ENCODE results near the gene BCAS4. TPM values are rescaled to one million over a fixed set of nuclear protein-coding genes. Genes with fewer than 3 reads are reported as not detected.

Gene BCAS4
- total RNA-seq, 6 experiments from 2014 or later, result 0.31 to 1.4 (median 0.60) TPM

GRCh38 chr20:50886184-50886790 lies 91.4 kb downstream of the BCAS4 start:
- DNase-seq (no peak), ATAC-seq (peak in 1 of 4 donors; percentile 17)
- H3K9me3 ChIP-seq, result no peaks in the 10 kb centered on the region
- 86% methylated on average over 6 of the region's 12 CpGs for WGBS (ENCODE audit: insufficient coverage, low coverage, low lambda C conversion rate, missing lambda C conversion rate)
- H3K27me3 ChIP-seq, result no peaks in the 10 kb centered on the region
- TF ChIP-seq CTCF (IDR thresholded peaks at IDR 0.05) (no peak), POLR2A (IDR thresholded peaks at IDR 0.05) (no peak)
- H3K4me3 ChIP-seq, result no peak overlapping the region
- peaks cover 0 to 9% (median 5%) of the 10 kb centered on the region in 4 donors for H3K36me3 ChIP-seq
- no peak overlapping the region for H3K27ac ChIP-seq
- intact Hi-C loops (cut with DNase I), result no loop called here
- H3K4me1 ChIP-seq, result no peaks in the 10 kb centered on the region

- Histone ChIP-seq H3K27me3 (no peaks in the 10 kb centered on the region), H3K27ac (no peak overlapping the region), H3K4me3 (no peak overlapping the region), H3K4me1 (no peaks in the 10 kb centered on the region), H3K9me3 (no peaks in the 10 kb centered on the region), H3K36me3 (peaks cover 0 to 21% (median 7%) of the 10 kb centered on the region in 4 donors)
- ATAC-seq (no peak), DNase-seq (no peak)
- intact Hi-C loops (cut with DNase I), result no loop called here
- whole genome bisulfite sequencing (ENCODE audit: insufficient coverage, low coverage, low lambda C conversion rate, missing lambda C conversion rate), result 100% methylated on average over 2 of the region's 3 CpGs
- no peak for TF ChIP-seq POLR2A (IDR thresholded peaks at IDR 0.05)
- no peak for TF ChIP-seq CTCF (IDR thresholded peaks at IDR 0.05)
Measured at GRCh38 chr20:50887576-50887975, 92.7 kb downstream of the BCAS4 start.

- Histone ChIP-seq H3K27ac (no peak overlapping the region), H3K9me3 (no peaks in the 10 kb centered on the region), H3K27me3 (no peaks in the 10 kb centered on the region), H3K4me3 (no peak overlapping the region), H3K4me1 (peaks cover 0 to 11% (median 4%) of the 10 kb centered on the region in 4 donors), H3K36me3 (peaks cover 0 to 38% (median 15%) of the 10 kb centered on the region in 4 donors)
- ATAC-seq (no peak), DNase-seq (no peak)
- TF ChIP-seq CTCF (IDR thresholded peaks at IDR 0.05) (no peak), POLR2A (IDR thresholded peaks at IDR 0.05) (no peak)
- intact Hi-C loops (cut with DNase I), result no loop called here
- WGBS (ENCODE audit: insufficient coverage, low coverage, low lambda C conversion rate, missing lambda C conversion rate), result 84% methylated on average over 4 of the region's 5 CpGs
Measured at GRCh38 chr20:50891138-50891537, 96.3 kb downstream of the BCAS4 start.

GRCh38 chr20:50892394-50892793 lies 97.5 kb downstream of the BCAS4 start:
- Histone ChIP-seq H3K4me1 (peaks cover 0 to 11% (median 4%) of the 10 kb centered on the region in 4 donors), H3K27ac (no peak overlapping the region), H3K36me3 (peaks cover 0 to 42% (median 15%) of the 10 kb centered on the region in 4 donors), H3K9me3 (no peaks in the 10 kb centered on the region), H3K4me3 (no peak overlapping the region), H3K27me3 (no peaks in the 10 kb centered on the region)
- intact Hi-C loops (cut with DNase I), result no loop called here
- TF ChIP-seq CTCF (IDR thresholded peaks at IDR 0.05) (no peak), POLR2A (IDR thresholded peaks at IDR 0.05) (no peak)
- ATAC-seq (no peak), DNase-seq (no peak)
- WGBS (ENCODE audit: insufficient coverage, low coverage, low lambda C conversion rate, missing lambda C conversion rate), result 77% methylated on average over 8 of the region's 8 CpGs

Measured in right lobe of liver (tissue), 6 donors.